Stimulated activated CD8-positive, alpha-beta memory T cell treated with anti-CD3 and anti-CD28 coated beads, Interleukin-2, amount 100 ng/mL, for 48 hours (primary cell): Measurements from ENCODE around the gene RAET1E.
A peak's percentile ranks its signal among the peaks of the same experiment; 100 is the strongest.

Experiments used
- DNase-seq, 2 donors: peaks; one replicate each; pipeline ENCODE4 v3.0.0-alpha.2; 2020; ENCODE audit warnings: low read depth in 2 of 2

Gene RAET1E

DNA sequence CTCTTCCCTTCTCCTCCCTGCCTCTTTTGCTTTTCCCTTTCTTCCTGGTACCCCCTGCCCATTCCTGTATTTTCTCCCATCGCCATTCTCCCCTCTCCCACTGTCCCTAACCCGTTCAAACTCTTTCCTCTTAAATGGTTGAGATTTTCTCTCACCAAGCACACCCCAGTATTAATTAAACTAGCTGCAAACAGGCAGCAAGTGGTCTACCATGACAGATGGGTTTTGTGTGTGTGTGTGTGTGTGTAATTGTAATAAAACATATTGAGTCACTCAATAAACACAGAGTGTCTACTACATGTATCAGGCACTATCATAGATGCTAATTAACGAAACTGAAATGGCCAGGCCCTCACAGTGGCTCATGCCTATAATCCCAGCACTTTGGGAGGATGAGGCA is 6.7 kb downstream of the RAET1E start:
- DNase-seq, result no peak

DNA sequence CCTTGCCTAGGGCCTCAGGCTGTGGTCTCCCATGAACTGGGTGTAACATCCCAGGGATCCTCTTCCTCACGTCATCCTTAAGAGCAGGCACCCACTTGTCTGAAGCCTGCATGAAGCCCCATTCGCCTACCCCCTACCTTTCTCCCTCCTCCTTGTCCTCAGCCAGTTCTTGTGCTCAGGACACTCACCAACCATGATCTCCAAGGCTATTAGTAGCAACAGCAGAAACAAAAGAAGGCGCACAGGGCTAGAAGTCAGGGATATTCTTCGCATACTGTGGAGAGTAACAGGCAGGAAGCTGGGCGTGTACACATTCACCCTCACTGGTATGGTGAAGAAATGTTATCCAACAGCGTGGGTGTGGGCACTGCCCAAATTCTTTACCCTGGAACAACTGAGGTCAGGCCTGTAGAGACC is 7.3 kb downstream of the RAET1E start:
- no peak for DNase-seq

DNA sequence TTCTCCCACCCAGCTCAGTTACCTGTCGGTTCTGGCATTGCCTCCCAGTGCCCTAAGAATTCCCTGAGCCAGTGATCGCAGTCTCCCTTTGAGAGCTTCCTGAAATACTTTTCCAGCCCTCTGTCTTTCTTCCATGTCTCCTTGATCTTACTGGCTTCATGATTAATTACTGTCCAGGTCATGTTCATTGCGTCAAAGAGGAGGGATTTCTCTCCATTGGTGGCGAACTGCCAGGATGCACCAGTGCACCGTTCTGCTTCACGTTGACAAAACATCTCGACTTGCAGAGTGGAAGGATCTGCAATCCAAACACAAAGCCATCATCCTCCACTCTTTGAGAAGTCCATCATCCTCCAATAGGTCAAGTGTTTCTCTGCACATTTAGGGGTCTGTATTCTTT is 8.6 kb downstream of the RAET1E start:
- DNase-seq, result no peak

DNA sequence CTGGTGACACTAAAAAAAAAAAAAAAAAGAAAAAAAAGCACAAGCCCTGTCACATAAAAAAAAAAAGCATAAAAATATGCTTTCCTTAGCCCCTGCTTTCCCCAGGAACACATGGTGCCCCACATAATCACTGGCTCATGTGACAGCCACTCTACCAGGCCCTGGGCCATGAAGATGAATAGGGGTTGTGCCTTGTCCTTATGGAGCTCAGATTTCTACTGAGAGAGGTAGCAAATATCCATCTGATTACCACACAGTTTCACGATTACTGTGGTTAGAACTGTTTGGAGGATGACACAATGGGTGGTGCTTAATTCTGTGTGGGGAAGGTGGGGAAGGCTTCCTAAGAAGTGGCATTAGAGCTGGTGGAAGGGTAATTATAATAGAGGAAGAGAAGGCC is 9.3 kb downstream of the RAET1E start:
- no peak for DNase-seq

DNA sequence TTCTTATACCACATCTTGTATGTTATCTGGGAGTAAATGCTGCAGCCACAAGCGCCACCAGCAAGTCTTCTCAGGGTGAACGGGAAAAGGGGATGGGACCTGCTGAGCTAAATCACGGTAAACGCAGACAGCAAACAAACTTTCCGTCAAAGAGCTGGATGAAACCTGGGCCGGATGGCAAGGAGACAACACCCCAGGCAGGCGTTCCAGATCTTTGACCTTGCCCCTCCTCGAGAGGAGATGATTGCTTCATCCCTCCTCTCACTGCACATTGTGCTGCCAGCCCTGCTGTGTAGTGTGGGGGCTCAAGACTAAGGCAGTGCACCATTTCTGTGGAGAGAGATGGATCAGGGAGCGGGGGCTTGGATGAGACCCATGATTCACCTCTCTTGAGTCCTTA is 9.8 kb downstream of the RAET1E start:
- no peak for DNase-seq

DNA sequence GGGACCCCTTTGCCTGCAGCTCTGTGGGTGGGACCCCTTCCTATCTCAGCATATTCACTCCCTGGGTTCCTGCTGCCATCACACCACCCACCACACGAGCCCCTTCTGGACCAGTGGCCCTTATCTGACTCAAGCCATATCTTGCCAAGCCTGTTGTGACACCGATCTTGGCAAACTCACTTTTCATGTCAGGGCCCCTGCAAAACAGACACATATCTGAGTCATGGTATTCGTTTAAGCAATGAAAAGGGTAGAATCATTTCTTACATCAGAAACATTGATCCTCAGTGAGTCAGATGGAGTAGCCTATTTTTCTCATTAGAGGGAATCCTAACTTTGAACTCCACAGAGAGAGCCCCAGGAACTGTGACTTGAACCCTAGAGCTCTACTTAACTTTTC is 10.6 kb downstream of the RAET1E start:
- no peak for DNase-seq

DNA sequence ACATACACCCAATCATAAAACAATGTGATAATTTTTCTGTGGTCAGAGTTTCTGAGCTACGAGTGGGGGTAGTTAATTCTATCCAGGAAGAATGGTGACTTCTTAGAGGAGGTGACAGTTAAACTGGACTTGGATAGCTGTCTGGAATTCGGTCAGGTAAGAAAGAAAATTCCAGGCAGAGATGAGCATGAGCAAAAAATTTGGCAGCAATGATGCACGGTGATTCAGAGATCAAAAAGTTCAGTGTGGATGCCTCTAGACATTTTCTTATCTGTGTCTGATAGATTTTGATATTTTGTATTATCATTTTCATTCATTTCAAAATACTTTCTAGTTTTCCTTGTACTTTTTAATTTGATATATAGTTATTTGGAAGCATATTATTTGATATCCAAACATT is 12.0 kb downstream of the RAET1E start:
- no peak for DNase-seq

DNA sequence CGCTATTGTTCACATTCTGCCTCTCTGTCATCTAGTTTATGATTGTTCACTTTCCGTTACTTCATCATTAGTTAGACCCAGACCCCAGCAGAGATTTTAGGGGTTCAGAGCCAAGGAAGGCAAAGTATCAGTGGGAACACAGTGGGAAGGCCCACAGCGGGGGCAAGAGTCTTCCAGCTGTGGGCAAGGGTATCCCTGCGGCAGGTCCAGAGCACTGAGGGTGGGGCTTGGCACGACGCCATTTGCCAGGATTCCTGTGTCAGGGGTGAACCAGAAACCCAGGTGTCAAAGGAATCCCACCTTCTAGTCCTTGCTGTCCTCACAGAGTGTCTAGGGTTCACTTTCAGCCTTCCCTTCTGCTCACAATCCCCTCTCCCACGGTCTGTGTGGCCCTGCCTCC is 13.3 kb downstream of the RAET1E start:
- DNase-seq, result no peak

DNA sequence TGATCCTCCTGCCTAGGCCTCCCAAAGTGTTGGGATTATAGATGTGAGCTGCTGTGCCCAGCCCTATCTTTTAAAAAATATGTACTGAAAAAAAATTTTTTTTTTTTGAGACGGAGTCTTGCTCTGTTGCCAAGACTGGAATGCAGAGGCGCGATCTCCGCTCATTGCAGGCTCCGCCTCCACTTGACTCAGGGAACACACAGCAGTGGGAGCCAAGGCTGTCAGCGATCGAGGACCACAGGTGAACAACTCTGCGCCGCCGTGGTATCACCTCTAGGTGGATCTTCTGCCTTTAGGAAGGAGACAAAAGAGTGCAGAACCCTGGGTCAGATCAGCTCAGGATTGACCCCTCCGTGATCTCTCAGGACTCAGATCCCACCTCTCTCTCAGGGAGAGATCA is 13.7 kb downstream of the RAET1E start:
- no peak for DNase-seq

DNA sequence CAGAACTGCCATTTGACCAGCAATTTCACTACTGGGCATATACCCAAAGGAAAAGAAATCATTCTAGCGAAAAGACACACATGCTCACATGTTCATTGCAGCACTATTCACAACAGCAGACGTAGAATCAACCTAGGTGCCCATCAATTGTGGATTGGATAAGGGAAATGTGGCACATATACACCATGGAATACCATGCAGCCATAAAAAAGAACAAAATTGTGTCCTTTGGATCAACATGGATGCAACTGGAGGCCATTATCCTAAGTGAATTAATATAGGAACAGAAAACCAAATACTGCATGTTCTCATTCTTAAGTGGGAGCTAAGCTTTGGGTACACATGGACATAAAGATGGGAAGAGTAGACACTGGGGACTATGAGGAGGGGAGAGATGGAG is 16.1 kb downstream of the RAET1E start:
- DNase-seq, result no peak

DNA sequence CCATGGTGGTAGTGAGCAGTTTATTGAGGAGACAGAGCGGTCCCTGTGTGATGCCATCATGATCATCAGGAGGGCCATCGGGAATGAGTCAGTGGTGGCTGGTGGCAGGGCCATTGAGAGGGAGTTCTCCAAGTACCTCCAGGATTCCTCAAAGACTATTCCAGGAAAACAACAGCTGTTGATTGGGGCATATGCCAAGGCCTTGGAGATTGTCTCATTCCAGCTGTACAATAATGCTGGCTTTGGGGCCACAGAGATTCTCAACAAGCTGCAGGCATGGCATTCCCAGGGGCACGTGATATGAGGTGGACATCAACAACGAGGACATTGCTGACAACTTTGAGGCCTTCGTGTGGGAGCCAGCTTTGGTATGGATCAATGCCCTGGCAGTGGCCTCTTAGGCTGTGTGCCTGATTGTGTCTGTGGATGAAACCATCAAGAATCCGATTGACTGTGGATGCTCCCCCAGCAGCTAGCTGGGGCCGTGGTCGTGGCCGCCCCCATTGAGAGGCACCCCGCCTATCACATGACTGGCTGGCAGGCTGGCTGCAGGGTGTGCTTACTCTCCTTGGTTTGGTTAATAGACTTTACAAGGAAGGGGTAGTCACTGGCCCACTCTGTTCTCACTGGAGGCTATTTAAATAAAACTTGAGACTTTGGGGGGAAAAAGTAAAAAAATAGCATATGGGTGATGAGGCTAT is 16.7 kb downstream of the RAET1E start:
- DNase-seq, result no peak

DNA sequence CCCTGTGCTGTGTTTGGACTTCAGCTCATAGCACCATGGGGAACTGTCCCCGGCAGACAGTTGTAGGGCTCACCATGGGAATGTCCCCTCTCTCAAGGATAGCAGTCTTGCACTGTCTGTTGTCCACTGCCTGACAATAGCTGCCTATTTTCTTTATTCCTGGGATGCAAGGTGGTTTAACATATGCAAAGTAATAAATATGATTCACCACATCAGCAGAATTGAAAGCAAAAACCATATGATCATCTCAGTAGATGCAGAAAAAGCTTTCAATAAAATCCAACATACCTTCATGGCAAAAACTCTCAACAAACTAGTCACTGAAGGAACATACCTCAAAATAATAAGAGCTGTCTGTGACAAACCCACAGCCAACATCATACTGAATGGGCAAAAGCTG is 20.3 kb downstream of the RAET1E start:
- no peak for DNase-seq

DNA sequence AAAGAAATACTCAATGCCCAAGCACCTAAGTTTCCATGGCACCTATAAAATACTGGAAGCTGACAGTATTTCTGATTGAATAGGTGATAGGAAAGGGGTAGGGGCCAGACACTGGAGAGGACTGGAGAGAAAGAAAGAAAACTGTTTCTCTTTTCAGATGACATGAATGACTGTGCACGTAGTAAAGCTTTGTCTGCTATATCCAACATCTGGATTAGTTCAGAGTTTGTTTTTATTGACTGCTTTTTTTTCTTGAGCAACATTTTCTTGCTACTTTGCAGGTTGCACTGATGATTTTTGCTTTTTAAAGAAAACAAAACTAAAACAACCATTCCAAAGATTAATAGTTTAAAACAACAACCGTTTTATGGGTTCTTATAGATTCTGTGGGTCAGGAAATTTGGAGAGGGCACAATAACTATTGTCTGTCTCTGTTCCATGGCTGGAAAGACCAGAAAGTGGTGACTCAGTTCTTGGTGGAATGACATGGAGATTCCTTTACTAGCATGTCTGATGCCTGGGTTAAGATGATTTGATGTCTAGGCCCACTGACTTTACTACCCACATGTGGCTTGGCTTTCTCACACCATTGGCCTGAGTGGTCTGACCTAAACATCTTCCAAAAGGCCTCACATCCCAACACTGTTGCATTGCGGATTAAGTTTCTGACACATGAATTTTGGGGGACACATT is 21.5 kb downstream of the RAET1E start:
- no peak for DNase-seq

DNA sequence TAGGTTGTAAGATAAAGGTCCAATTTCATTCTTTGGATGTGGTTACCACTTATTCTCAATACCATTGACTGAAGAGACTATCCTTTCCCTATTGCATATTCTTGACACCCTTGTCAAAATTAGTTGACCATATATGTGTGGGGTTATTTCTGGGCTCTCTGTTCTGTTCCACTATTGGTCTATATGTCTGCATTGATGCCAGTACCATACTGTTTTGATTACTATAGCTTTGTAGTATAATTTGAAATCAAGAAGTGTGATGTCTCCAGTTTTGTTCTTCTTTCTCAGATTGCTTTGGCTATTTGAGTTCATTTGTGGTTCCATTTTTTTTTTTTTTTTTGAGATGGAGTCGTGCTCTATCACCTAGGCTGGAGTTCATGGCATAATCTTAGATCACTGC is 25.7 kb downstream of the RAET1E start:
- DNase-seq, result no peak

DNA sequence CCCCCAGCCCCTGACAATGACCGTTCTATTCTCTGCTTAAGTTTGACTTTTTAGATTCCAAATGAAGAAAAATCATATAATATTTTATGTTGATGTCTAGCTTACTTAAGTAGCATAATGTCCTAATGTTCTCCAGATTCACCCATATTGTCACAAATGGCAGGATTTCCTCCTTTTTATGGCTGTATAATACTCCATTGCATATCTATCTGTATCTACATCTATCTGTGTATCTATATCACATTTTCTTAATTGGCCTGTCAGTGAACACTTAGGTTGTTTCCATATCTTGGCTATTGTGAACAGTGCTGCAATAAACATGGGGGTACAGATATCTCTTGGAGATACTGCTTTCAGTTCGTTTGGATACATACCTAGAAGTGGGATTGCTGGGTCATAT is 26.7 kb downstream of the RAET1E start:
- DNase-seq, result no peak

DNA sequence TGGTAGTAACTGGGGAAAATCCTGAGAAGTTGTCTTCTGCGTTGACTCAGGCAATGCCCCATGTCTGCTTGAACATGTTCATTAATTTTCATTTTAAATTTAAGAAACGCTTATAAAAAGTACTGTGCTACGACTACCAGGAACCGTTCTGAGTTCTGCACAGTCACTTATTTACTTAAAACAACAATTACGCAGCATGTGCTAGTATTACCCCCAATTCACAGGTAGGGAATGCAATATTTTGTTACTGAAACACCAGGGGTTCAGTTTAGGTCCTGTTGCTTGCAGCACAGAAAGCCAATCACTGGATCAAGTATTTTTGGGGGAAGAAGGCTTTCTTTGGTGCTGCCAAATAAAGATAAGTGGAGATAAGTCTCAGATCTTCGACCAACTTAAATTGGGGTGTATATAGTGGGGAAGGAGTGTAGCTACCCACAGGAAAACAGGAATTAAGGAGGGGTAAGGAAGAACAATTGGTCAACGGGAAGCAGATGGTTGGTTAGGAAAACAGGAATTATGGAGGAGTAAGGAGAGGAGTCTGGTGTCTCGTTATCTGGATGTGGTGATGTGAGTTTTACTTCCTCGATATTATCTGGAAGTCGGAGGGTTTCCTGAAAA is 28.5 kb downstream of the RAET1E start:
- no peak for DNase-seq

DNA sequence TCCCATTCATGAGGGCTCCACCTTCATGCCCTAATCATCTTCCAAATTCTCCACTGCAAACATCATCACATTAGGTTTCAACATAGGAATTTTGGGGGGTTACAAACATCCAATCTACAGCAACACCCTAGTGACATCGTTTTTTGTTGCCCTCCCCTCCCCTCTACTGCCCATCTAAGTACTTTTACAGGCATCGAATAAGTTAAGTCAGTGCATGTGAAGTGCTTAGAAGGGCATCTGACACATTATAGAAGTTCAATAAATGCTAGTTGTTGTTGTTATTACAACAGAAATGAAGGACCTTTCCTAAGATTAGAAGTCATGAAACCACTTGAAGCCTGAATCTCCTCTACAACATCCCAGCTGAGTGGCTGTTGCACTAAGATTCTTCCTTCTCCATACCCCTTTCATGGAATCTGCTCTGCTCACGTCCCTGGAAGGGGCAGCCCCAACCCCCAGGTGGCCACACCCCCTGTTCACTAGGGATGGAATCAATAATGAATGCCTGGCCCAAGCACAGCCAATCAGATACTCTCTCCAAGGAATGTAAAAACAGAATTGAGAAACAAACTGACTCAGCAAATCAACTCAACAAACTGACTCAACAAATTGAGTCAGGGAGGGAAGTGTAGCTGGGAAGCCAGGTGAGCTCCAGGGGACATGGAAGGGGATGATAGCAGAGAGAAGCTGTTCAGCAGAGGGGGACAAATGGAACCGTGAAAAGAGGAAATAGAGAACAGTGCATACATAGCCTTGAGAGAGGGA is 29.9 kb downstream of the RAET1E start:
- no peak for DNase-seq

DNA sequence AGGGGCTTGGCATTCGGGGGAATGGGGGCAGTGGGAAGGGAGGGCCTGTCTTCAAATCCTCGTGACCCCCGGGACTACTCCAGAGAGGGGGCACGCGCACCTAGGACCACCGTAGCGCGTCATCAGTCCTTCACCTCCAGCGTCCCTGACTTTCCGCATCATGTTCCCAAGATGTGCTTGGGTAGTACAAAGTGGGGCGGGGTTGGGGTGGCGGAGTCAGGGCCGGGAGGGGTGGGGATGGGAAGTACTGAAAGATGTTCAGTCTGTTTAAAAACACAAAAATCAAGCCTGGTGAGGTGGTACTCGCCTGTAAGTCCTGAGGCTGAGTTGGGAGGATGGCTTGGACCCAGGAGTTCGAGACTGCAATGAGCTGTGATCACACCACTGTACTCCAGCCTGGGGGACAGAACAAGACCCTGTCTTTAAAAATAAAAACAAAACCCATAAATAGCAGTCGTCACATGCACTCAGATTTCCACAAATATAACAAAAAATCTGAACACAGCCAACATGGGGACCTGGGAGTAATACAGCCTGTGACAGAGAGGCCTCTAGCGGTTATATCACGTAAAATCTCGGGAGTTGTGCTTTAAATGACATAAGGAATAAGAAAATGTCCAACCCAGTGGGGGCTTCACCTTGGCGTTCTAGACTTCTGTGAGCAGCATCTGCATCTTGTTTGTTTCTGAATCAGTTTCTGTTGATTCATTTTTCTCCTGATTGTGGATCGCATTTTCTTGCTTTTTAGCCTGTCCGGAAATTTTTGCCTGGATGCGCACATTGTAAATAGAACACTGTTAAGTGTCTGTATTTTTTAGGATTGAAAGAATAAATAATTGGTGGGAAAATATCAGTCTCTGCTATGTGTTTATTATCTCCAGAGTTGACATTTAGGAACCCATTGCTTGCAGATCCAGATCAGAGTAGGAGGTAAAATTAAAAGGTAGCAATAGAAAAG is 33.1 kb downstream of the RAET1E start:
- no peak for DNase-seq

DNA sequence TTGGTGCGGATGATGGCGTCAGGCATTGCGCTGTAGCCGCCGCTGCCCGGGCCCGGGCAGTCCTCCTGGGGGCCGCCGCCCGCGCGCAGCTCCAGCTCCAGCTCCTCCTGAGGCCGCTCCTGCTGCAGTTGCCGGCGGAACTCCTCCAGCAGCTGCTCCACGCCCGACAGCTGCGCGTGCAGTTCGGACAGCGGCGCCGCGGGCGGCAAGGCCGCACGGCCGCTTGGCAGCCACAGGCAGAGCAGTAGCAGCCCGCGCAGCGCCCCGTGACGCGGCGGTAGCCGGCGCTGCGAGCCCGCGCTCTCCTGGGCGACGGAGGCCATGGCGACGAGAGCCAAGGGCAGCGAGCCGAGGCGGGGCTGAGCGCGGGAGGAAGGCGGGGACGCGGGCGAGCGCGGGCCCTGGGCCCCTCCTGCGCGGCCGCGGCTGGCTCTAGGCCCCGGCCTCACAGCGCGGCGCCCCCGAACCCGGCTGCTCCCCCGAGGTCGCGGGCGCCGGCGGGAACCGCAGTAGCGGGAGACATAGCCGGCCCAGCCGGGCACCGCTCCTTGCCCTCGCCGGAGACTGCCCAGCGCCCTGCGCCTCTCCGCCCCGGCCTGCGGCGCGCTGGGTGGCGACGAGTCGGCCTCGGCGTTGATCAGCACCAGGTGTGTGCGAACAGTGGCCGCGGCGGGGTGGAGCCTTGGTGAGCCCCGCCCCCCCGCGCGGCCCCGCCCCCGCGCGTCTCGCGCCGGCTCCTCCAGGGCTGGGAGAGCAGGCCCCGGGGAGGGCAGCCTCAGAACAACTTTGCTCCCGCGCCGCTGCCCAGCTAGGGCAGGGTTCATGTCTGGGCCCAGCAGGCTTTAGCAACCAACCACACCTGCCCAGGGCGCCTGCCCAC is 34.0 kb downstream of the RAET1E start, which contains the start of gene LRP11:
TSS of gene LRP11 (minus strand) at position 662 of the 880 bp plus-strand sequence. CDS start at position 323, 339 bp downstream.
- DNase-seq, result peak; percentile 70 to 77
